ENCODE measurements around the gene CIB4. TPM values are rescaled to one million over a fixed set of nuclear protein-coding genes. Genes with fewer than 3 reads are reported as not detected.

The CIB4 gene
- total and polyA plus RNA-seq, 12 donors, result not detected

- Histone ChIP-seq H3K4me1 (peaks cover 4 to 32% (median 21%) of the 10 kb centered on the region in 9 donors), H3K27ac (no peak overlapping the region), H3K36me3 (no peaks in the 10 kb centered on the region), H3K9me3 (no peaks in the 10 kb centered on the region), H3K27me3 (peaks cover 0 to 19% (median 13%) of the 10 kb centered on the region in 7 donors), H3K4me3 (no peak overlapping the region)
- 84 to 96% methylated on average over 2 of the region's 2 CpGs for WGBS, 2 donors
- no peak for ATAC-seq
- DNase-seq, result no peak
- intact Hi-C loops (cut with DNase I), result no loop called here
- no peak for TF ChIP-seq CTCF (IDR thresholded peaks at IDR 0.05)
Measured at GRCh38 chr2:26612034-26612433, 29.1 kb downstream of the CIB4 start.

GRCh38 chr2:26610504-26611335, 30.4 kb downstream of the CIB4 start:
- Histone ChIP-seq H3K4me1 (peaks cover 4 to 32% (median 21%) of the 10 kb centered on the region in 9 donors), H3K4me3 (no peak overlapping the region), H3K27me3 (peaks cover 0 to 23% (median 9%) of the 10 kb centered on the region in 7 donors), H3K27ac (no peak overlapping the region), H3K9me3 (no peaks in the 10 kb centered on the region), H3K36me3 (no peaks in the 10 kb centered on the region)
- DNase-seq (no peak), ATAC-seq (no peak)
- intact Hi-C loops (cut with DNase I), result no loop called here
- WGBS, 2 donors, result 66 to 73% methylated on average over 7 of the region's 7 CpGs
- no peak for TF ChIP-seq CTCF (IDR thresholded peaks at IDR 0.05)

- no peaks in the 10 kb centered on the region for H3K36me3 ChIP-seq
- DNase-seq (no peak), ATAC-seq (no peak)
- intact Hi-C loops (cut with DNase I), result no loop called here
- H3K4me1 ChIP-seq, result peaks cover 4 to 30% (median 20%) of the 10 kb centered on the region in 9 donors
- 71 to 73% methylated on average over 10 of the region's 10 CpGs for WGBS, 2 donors
- H3K27ac ChIP-seq, result no peak overlapping the region
- TF ChIP-seq CTCF (IDR thresholded peaks at IDR 0.05), result no peak
- no peak overlapping the region for H3K4me3 ChIP-seq
- no peaks in the 10 kb centered on the region for H3K9me3 ChIP-seq
- peaks cover 0 to 24% (median 11%) of the 10 kb centered on the region in 7 donors for H3K27me3 ChIP-seq
Measured at GRCh38 chr2:26609839-26610277, 31.3 kb downstream of the CIB4 start.

- H3K27ac ChIP-seq, result no peak overlapping the region
- intact Hi-C loops (cut with DNase I), result no loop called here
- no peaks in the 10 kb centered on the region for H3K9me3 ChIP-seq
- H3K27me3 ChIP-seq, result peaks cover 0 to 30% (median 12%) of the 10 kb centered on the region in 7 donors
- DNase-seq (no peak), ATAC-seq (no peak)
- H3K36me3 ChIP-seq, result no peaks in the 10 kb centered on the region
- TF ChIP-seq CTCF (IDR thresholded peaks at IDR 0.05), result no peak
- H3K4me3 ChIP-seq, result no peak overlapping the region
- peaks cover 4 to 24% (median 15%) of the 10 kb centered on the region in 9 donors for H3K4me1 ChIP-seq
- 81 to 85% methylated on average over 7 of the region's 7 CpGs for WGBS, 2 donors
Measured at GRCh38 chr2:26609205-26609631, 31.9 kb downstream of the CIB4 start.

Data from heart right ventricle (tissue), 16 donors.